HepG2 (cell line): ENCODE measurements around the gene ACAP3. TPM values are rescaled to one million over a fixed set of nuclear protein-coding genes. Genes with fewer than 3 reads are reported as not detected.
A peak's percentile ranks its signal among the peaks of the same experiment; 100 is the strongest.

Source experiments
- ATF1 ChIP-seq: IDR thresholded peaks from 2 replicates; pipeline ENCODE4 v1.6.1; 2016; ENCODE audit warnings: mild to moderate bottlenecking, control low read depth
- FOXA3 ChIP-seq: IDR thresholded peaks from 2 replicates; pipeline ENCODE4 v1.6.1; 2016; ENCODE audit warnings: missing genetic modification reagents, missing compliant biosample characterization
- HNRNPLL ChIP-seq: fragments of 200-400 bp; formaldehyde crosslinking; IDR thresholded peaks from 2 replicates; pipeline ENCODE4 v1.6.1; 2017; ENCODE audit warnings: mild to moderate bottlenecking, low read depth, low read length; ENCODE audit not compliant: poor library complexity, severe bottlenecking
- KDM3A ChIP-seq: IDR thresholded peaks from 2 replicates; pipeline ENCODE4 v1.6.1; 2018; ENCODE audit warnings: low read depth, missing compliant biosample characterization
- MEIS2 ChIP-seq: sonication (generic); formaldehyde crosslinking; IDR thresholded peaks from 2 replicates; pipeline ENCODE4 v1.9.0; 2021; ENCODE audit warnings: mild to moderate bottlenecking, missing genetic modification reagents
- NFE2L1 ChIP-seq: sonication (generic); formaldehyde crosslinking; IDR thresholded peaks from 2 replicates; pipeline ENCODE4 v1.4.0; 2020; ENCODE audit warnings: missing genetic modification reagents, mild to moderate bottlenecking, borderline replicate concordance
- PHF5A ChIP-seq: IDR thresholded peaks from one replicate; pipeline ENCODE4 v1.6.1; 2018; ENCODE audit warnings: low read depth, missing genetic modification reagents; ENCODE audit not compliant: unreplicated experiment
- RARG ChIP-seq: sonication (generic); formaldehyde crosslinking; IDR thresholded peaks from 2 replicates; pipeline ENCODE4 v1.4.0; 2020; ENCODE audit warnings: low read depth, mild to moderate bottlenecking, missing genetic modification reagents
- SRSF1 ChIP-seq: fragments of 200-400 bp; formaldehyde crosslinking; optimal IDR thresholded peaks from 2 replicates; pipeline ENCODE3; 2017; ENCODE audit warnings: mild to moderate bottlenecking, low read depth, low read length, moderate library complexity
- U2AF2 ChIP-seq: fragments of 200-400 bp; formaldehyde crosslinking; IDR thresholded peaks from 2 replicates; pipeline ENCODE4 v1.6.1; 2017; ENCODE audit warnings: low read depth, mild to moderate bottlenecking, low read length
- WIZ ChIP-seq: sonication (generic); formaldehyde crosslinking; IDR thresholded peaks from 2 replicates; pipeline ENCODE4 v1.5.1; 2020; ENCODE audit warnings: mild to moderate bottlenecking, missing genetic modification reagents
- XRCC5 ChIP-seq: fragments of 200-400 bp; formaldehyde crosslinking; optimal IDR thresholded peaks from 2 replicates; pipeline ENCODE3; 2017; ENCODE audit warnings: mild to moderate bottlenecking, low read length
- ZMAT3 ChIP-seq: sonication (generic); formaldehyde crosslinking; conservative IDR thresholded peaks from 2 replicates; pipeline ENCODE4 v1.7.0; 2021; ENCODE audit warnings: missing genetic modification reagents
- ZNF143 ChIP-seq: sonication (generic); formaldehyde crosslinking; IDR thresholded peaks from 2 replicates; pipeline ENCODE4 v1.4.0; 2020; ENCODE audit warnings: missing genetic modification reagents
- ZNF337 ChIP-seq: sonication (generic); formaldehyde crosslinking; IDR thresholded peaks from 2 replicates; pipeline ENCODE4 v1.5.1; 2020; ENCODE audit warnings: missing genetic modification reagents, low read depth, mild to moderate bottlenecking, borderline replicate concordance
- ZNF615 ChIP-seq: sonication (generic); formaldehyde crosslinking; IDR thresholded peaks from 2 replicates; pipeline ENCODE4 v1.5.0; 2020; ENCODE audit warnings: mild to moderate bottlenecking, missing genetic modification reagents, borderline replicate concordance
- ZNF883 ChIP-seq: sonication (generic); formaldehyde crosslinking; IDR thresholded peaks from 2 replicates; pipeline ENCODE4 v1.5.1; 2020; ENCODE audit warnings: mild to moderate bottlenecking, missing genetic modification reagents; ENCODE audit errors: not compliant biosample characterization
- polyA plus RNA-seq, 8 experiments: library from polyadenylated mRNA; depleted of rRNA in 3 of 8; stranded (reverse) in 7 of 8; unstranded in 1 of 8; fragments of >200 nt; fragmentation: Illumina TruSeq in 4 of 8; extraction: Trizol in 4 of 8; gene quantifications; 2 replicates each; pipeline versions ENCODE4 v1.2.1 to v1.2.3, GENCODE V29; 2011 to 2016; ENCODE audit warnings: low read depth in 4 of 8, missing spikeins in 1 of 8, mixed read lengths in 1 of 8; ENCODE audit not compliant: insufficient read depth in 1 of 8
- total RNA-seq, 5 experiments: library from RNA; depleted of rRNA; stranded (reverse); fragments of >200 nt; fragmentation: Illumina TruSeq; extraction: Trizol; gene quantifications; 2 replicates each; pipeline ENCODE4 v1.2.3, GENCODE V29; 2016; ENCODE audit warnings: low read depth in 1 of 5
- TF ChIP-seq, protein P1 (sequence below): sonication (generic); formaldehyde crosslinking; IDR thresholded peaks from 2 replicates; pipeline ENCODE4 v1.4.0; 2020; ENCODE audit warnings: mild to moderate bottlenecking, missing genetic modification reagents
- TF ChIP-seq, protein P2 (sequence below): sonication (generic); formaldehyde crosslinking; IDR thresholded peaks from 2 replicates; pipeline ENCODE4 v1.8.0; 2022; ENCODE audit warnings: missing genetic modification reagents, mild to moderate bottlenecking, moderate library complexity, borderline replicate concordance
- TF ChIP-seq, protein P3 (sequence below): sonication (generic); formaldehyde crosslinking; IDR thresholded peaks from 2 replicates; pipeline ENCODE4 v1.4.0; 2020; ENCODE audit warnings: missing genetic modification reagents, borderline replicate concordance

The ACAP3 gene
- total and polyA plus RNA-seq, 2 of the 13 experiments (the other 11 are each of a cell fraction or from before 2014, with no cell fraction given) = 29.4 to 50.8 TPM

DNA sequence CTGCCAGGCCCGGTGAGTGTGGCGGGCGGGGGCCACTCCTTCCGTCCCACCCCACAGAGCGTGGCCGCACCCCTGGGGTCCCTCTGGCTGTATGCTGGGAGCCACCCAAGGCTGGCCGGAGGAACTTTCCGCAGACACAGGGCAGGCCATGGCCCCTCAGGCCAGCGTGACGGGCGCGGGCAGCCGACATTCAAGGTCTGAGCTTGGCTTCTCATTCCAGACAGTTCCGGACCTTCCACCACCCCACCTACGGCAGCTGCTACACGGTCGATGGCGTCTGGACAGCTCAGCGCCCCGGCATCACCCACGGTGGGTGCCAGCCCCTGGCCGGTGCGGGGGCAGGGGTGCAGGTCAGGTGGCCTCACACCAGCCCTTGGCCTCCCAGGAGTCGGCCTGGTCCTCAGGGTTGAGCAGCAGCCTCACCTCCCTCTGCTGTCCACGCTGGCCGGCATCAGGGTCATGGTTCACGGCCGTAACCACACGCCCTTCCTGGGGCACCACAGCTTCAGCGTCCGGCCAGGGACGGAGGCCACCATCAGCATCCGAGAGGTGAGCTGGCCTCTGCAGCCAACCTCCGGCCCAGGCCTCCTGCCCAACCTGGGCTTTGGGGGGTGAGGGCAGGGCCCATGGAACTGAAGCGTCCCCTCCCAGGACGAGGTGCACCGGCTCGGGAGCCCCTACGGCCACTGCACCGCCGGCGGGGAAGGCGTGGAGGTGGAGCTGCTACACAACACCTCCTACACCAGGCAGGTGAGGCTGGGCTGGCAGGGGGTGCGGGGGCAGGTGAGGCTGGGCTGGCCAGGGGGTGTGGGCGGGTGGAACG lies 20.2 kb downstream of the ACAP3 start (continued):
- peak; percentile 64; the same call in 1 of the 2 replicates for TF ChIP-seq ZMAT3 (CRISPR knock-in tag)
- TF ChIP-seq, protein P1, sequence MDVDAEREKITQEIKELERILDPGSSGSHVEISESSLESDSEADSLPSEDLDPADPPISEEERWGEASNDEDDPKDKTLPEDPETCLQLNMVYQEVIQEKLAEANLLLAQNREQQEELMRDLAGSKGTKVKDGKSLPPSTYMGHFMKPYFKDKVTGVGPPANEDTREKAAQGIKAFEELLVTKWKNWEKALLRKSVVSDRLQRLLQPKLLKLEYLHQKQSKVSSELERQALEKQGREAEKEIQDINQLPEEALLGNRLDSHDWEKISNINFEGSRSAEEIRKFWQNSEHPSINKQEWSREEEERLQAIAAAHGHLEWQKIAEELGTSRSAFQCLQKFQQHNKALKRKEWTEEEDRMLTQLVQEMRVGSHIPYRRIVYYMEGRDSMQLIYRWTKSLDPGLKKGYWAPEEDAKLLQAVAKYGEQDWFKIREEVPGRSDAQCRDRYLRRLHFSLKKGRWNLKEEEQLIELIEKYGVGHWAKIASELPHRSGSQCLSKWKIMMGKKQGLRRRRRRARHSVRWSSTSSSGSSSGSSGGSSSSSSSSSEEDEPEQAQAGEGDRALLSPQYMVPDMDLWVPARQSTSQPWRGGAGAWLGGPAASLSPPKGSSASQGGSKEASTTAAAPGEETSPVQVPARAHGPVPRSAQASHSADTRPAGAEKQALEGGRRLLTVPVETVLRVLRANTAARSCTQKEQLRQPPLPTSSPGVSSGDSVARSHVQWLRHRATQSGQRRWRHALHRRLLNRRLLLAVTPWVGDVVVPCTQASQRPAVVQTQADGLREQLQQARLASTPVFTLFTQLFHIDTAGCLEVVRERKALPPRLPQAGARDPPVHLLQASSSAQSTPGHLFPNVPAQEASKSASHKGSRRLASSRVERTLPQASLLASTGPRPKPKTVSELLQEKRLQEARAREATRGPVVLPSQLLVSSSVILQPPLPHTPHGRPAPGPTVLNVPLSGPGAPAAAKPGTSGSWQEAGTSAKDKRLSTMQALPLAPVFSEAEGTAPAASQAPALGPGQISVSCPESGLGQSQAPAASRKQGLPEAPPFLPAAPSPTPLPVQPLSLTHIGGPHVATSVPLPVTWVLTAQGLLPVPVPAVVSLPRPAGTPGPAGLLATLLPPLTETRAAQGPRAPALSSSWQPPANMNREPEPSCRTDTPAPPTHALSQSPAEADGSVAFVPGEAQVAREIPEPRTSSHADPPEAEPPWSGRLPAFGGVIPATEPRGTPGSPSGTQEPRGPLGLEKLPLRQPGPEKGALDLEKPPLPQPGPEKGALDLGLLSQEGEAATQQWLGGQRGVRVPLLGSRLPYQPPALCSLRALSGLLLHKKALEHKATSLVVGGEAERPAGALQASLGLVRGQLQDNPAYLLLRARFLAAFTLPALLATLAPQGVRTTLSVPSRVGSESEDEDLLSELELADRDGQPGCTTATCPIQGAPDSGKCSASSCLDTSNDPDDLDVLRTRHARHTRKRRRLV (CRISPR knock-in tag) = no peak
- no peak for TF ChIP-seq XRCC5
- no peak for TF ChIP-seq MEIS2 (CRISPR knock-in tag)
- TF ChIP-seq KDM3A = peak; percentile 62; the same call in 1 of the 2 replicates
- no peak; the same call in 1 of the 2 replicates for TF ChIP-seq NFE2L1 (CRISPR knock-in tag)
- no peak for TF ChIP-seq ZNF883 (CRISPR knock-in tag)
- no peak for TF ChIP-seq ATF1 (CRISPR knock-in tag)
- no peak for TF ChIP-seq RARG (CRISPR knock-in tag)
- TF ChIP-seq, protein P2, sequence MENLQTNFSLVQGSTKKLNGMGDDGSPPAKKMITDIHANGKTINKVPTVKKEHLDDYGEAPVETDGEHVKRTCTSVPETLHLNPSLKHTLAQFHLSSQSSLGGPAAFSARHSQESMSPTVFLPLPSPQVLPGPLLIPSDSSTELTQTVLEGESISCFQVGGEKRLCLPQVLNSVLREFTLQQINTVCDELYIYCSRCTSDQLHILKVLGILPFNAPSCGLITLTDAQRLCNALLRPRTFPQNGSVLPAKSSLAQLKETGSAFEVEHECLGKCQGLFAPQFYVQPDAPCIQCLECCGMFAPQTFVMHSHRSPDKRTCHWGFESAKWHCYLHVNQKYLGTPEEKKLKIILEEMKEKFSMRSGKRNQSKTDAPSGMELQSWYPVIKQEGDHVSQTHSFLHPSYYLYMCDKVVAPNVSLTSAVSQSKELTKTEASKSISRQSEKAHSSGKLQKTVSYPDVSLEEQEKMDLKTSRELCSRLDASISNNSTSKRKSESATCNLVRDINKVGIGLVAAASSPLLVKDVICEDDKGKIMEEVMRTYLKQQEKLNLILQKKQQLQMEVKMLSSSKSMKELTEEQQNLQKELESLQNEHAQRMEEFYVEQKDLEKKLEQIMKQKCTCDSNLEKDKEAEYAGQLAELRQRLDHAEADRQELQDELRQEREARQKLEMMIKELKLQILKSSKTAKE (CRISPR knock-in tag) = no peak
- no peak for TF ChIP-seq ZNF143 (CRISPR knock-in tag)
- TF ChIP-seq HNRNPLL = peak; percentile 27
- no peak for TF ChIP-seq U2AF2
- TF ChIP-seq, protein P3, sequence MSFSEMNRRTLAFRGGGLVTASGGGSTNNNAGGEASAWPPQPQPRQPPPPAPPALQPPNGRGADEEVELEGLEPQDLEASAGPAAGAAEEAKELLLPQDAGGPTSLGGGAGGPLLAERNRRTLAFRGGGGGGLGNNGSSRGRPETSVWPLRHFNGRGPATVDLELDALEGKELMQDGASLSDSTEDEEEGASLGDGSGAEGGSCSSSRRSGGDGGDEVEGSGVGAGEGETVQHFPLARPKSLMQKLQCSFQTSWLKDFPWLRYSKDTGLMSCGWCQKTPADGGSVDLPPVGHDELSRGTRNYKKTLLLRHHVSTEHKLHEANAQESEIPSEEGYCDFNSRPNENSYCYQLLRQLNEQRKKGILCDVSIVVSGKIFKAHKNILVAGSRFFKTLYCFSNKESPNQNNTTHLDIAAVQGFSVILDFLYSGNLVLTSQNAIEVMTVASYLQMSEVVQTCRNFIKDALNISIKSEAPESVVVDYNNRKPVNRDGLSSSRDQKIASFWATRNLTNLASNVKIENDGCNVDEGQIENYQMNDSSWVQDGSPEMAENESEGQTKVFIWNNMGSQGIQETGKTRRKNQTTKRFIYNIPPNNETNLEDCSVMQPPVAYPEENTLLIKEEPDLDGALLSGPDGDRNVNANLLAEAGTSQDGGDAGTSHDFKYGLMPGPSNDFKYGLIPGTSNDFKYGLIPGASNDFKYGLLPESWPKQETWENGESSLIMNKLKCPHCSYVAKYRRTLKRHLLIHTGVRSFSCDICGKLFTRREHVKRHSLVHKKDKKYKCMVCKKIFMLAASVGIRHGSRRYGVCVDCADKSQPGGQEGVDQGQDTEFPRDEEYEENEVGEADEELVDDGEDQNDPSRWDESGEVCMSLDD (CRISPR knock-in tag) = no peak
- peak; percentile 24; the same call in 1 of the 2 replicates for TF ChIP-seq FOXA3 (CRISPR knock-in tag)
- no peak for TF ChIP-seq ZNF615 (CRISPR knock-in tag)
- TF ChIP-seq WIZ = no peak
- no peak for TF ChIP-seq SRSF1
- no peak for TF ChIP-seq PHF5A (CRISPR knock-in tag)
- TF ChIP-seq ZNF337 (CRISPR knock-in tag) = no peak
